TTC549 (cell line): ENCODE data around the gene LDB1.

ENCODE experiments used
- FAIRE-seq: peaks from 2 replicates; lab custom pipeline; 2012; peaks lifted over from hg19 to GRCh38; lab: Jason Lieb, UNC

The LDB1 gene

DNA sequence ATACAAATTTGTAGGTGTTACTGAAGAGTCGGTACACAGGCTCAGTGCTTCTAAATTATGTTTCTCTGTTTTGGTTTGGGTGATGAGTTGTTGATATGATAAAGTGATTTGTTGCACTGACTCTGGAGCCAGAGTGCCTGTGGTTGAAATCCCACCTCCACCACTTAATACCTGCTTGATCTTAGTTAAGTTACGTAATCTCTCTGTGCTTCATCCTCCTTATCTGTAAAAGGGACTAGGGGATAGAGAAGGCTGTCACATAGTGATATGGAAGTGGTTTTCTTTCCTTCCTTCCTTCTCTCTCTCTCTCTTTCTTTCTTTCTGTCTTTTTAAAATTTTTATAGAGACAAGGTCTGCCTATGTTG is 55.7 kb downstream of the LDB1 start:
- no peak for FAIRE-seq

DNA sequence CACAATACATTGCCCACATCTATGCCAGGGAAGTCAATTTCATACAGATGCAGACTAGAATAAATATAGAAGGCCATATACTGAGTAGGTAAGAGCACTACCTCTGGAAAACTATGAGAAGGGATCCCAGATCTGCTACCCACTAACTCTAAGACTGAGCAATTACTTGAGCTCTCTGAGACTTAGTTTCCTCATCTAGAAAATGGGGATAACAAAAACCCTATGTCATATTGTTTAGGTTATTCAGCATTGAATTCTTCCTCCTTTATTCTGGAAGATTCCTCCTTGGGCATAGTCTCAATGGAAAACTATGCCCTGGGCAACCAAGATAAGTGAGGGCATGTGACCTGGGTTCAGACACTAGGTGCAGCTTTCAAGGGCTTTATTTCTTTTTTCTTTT is 60.2 kb downstream of the LDB1 start:
- FAIRE-seq: no peak
